Liver (tissue), 9 donors: Measurements from ENCODE around the gene WDR81. TPM values are rescaled to one million over a fixed set of nuclear protein-coding genes. Genes with fewer than 3 reads are reported as not detected.
A peak's percentile ranks its signal among the peaks of the same experiment; 100 is the strongest.
"Not testable (repeated sequence)": the region's sequence is repeated elsewhere in the genome, so short reads cannot be mapped to it uniquely, and the experiment has no call there.

Source experiments
- DNase-seq: peaks from one replicate; pipeline ENCODE4 v3.0.0-alpha.2; 2017; ENCODE audit warnings: low spot score
- H3K27ac ChIP-seq, 2 donors: one replicate each; pipeline ENCODE4 v1.7.0; 2013; ENCODE audit warnings: inconsistent platforms in 2 of 2, low read length in 2 of 2, control low read depth in 1 of 2, low read depth in 1 of 2, mild to moderate bottlenecking in 1 of 2
- H3K27me3 ChIP-seq, 4 donors: one replicate each; pipeline versions ENCODE4 v1.6.1 to v1.7.0; 2013; ENCODE audit warnings: low read length in 3 of 4, inconsistent platforms in 1 of 4, mild to moderate bottlenecking in 1 of 4, moderate library complexity in 1 of 4; ENCODE audit not compliant: control insufficient read depth in 4 of 4, insufficient read depth in 4 of 4
- H3K36me3 ChIP-seq, 4 donors: one replicate each; pipeline versions ENCODE4 v1.6.1 to v1.7.0; 2013; ENCODE audit warnings: low read length in 3 of 4, mild to moderate bottlenecking in 3 of 4, low read depth in 1 of 4, moderate library complexity in 1 of 4; ENCODE audit not compliant: control insufficient read depth in 4 of 4, insufficient read depth in 3 of 4
- H3K4me1 ChIP-seq, 4 donors: one replicate each; pipeline versions ENCODE4 v1.6.1 to v1.7.0; 2013; ENCODE audit warnings: low read length in 3 of 4, mild to moderate bottlenecking in 3 of 4, moderate library complexity in 1 of 4; ENCODE audit not compliant: control insufficient read depth in 4 of 4, insufficient read depth in 4 of 4
- H3K4me3 ChIP-seq, 3 donors: one replicate each; pipeline versions ENCODE4 v1.6.1 to v1.7.0; 2013; ENCODE audit warnings: low read length in 3 of 3, control low read depth in 1 of 3, low read depth in 1 of 3, mild to moderate bottlenecking in 1 of 3
- H3K9ac ChIP-seq, 2 donors: one replicate each; pipeline ENCODE4 v1.7.0; 2013; ENCODE audit warnings: low read length in 2 of 2, mild to moderate bottlenecking in 2 of 2, moderate library complexity in 2 of 2, control low read depth in 1 of 2, low read depth in 1 of 2
- H3K9me3 ChIP-seq, 4 donors: one replicate each; pipeline versions ENCODE4 v1.6.1 to v1.7.0; 2013; ENCODE audit warnings: low read length in 3 of 4; ENCODE audit not compliant: control insufficient read depth in 4 of 4
- EGR1 ChIP-seq, 2 donors: IDR thresholded peaks; 2 replicates each; pipeline ENCODE4 v1.6.1; 2016 to 2018; ENCODE audit warnings: antibody characterized with exemption in 2 of 2, low read depth in 2 of 2
- FOXA1 ChIP-seq: IDR thresholded peaks from 2 replicates; pipeline ENCODE4 v1.6.1; 2016; ENCODE audit warnings: antibody characterized with exemption
- FOXA2 ChIP-seq: IDR thresholded peaks from 2 replicates; pipeline ENCODE4 v1.6.1; 2016; ENCODE audit warnings: antibody characterized with exemption
- GABPA ChIP-seq, 2 donors: IDR thresholded peaks in 1 of 2; conservative IDR thresholded peaks in 1 of 2; 2 replicates each; pipeline ENCODE4 v1.6.1; 2016; ENCODE audit warnings: antibody characterized with exemption in 2 of 2, mild to moderate bottlenecking in 1 of 2, moderate library complexity in 1 of 2
- HNF4A ChIP-seq, 2 donors: conservative IDR thresholded peaks; 2 replicates each; pipeline ENCODE4 v1.6.1; 2016; ENCODE audit warnings: antibody characterized with exemption in 2 of 2, mild to moderate bottlenecking in 2 of 2
- HNF4G ChIP-seq: IDR thresholded peaks from 2 replicates; pipeline ENCODE4 v1.6.1; 2016; ENCODE audit warnings: antibody characterized with exemption
- JUND ChIP-seq, 2 donors: IDR thresholded peaks; 2 replicates each; pipeline ENCODE4 v1.6.1; 2016; ENCODE audit warnings: antibody characterized with exemption in 2 of 2
- NR2F2 ChIP-seq: IDR thresholded peaks from 2 replicates; pipeline ENCODE4 v1.6.1; 2016; ENCODE audit warnings: antibody characterized with exemption
- RAD21 ChIP-seq, 2 donors: IDR thresholded peaks; 2 replicates each; pipeline ENCODE4 v1.6.1; 2016; ENCODE audit warnings: antibody characterized with exemption in 2 of 2, mild to moderate bottlenecking in 2 of 2
- RXRA ChIP-seq, 2 donors: IDR thresholded peaks; 2 replicates each; pipeline ENCODE4 v1.6.1; 2017 to 2018; ENCODE audit warnings: antibody characterized with exemption in 2 of 2, mild to moderate bottlenecking in 1 of 2
- SP1 ChIP-seq: IDR thresholded peaks from 2 replicates; pipeline ENCODE4 v1.6.1; 2018; ENCODE audit warnings: antibody characterized with exemption, mild to moderate bottlenecking
- TAF1 ChIP-seq: conservative IDR thresholded peaks from 2 replicates; pipeline ENCODE4 v1.6.1; 2016; ENCODE audit warnings: antibody characterized with exemption, mild to moderate bottlenecking
- YY1 ChIP-seq: IDR thresholded peaks from 2 replicates; pipeline ENCODE4 v1.6.1; 2016; ENCODE audit warnings: antibody characterized with exemption, mild to moderate bottlenecking
- WGBS: extraction: QIAGEN DNeasy Blood & Tissue Kit; methylation state at CpG from one replicate; pipeline ENCODE4 v1.1.7; 2013; 5-methylcytosine and 5-hydroxymethylcytosine counted together
- polyA plus RNA-seq, 2 donors: library from polyadenylated mRNA; stranded (reverse) in 1 of 2; unstranded in 1 of 2; fragments of 200-250 nt in 1 of 2; fragments of >200 nt in 1 of 2; fragmentation: Nextera tagmentation in 1 of 2; extraction: Ambion mirVana in 1 of 2; gene quantifications; one replicate each; pipeline versions ENCODE4 v1.2.1 to v1.2.3, GENCODE V29; 2013 to 2015
- total RNA-seq, 2 donors: library from RNA; depleted of rRNA; stranded (reverse); fragments of >200 nt; gene quantifications; one replicate each; pipeline ENCODE4 v1.2.3, GENCODE V29; 2014
- TF ChIP-seq, protein P1 (sequence below): IDR thresholded peaks from 2 replicates; pipeline ENCODE4 v1.6.1; 2016; ENCODE audit warnings: antibody characterized with exemption
- TF ChIP-seq, protein P2 (sequence below): IDR thresholded peaks from 2 replicates; pipeline ENCODE4 v1.6.1; 2016; ENCODE audit warnings: antibody characterized with exemption
- TF ChIP-seq, protein P3 (sequence below): IDR thresholded peaks from 2 replicates; pipeline ENCODE4 v1.6.1; 2016; ENCODE audit warnings: antibody characterized with exemption, mild to moderate bottlenecking
- TF ChIP-seq, protein P4 (sequence below): fragments of 150-350 bp; IDR thresholded peaks from 2 replicates; pipeline ENCODE4 v1.5.1; 2017; ENCODE audit warnings: improper control_type of control experiment, low read depth, low read length; ENCODE audit not compliant: missing input control
- donor health status: healthy.
- donor health status: healthy.
- donor health status: healthy.
- donor health status: healthy.
- donor health status: healthy.

WDR81 gene
- total and polyA plus RNA-seq, 4 donors: 12.3 to 41.8 (median 33.0) TPM

DNA sequence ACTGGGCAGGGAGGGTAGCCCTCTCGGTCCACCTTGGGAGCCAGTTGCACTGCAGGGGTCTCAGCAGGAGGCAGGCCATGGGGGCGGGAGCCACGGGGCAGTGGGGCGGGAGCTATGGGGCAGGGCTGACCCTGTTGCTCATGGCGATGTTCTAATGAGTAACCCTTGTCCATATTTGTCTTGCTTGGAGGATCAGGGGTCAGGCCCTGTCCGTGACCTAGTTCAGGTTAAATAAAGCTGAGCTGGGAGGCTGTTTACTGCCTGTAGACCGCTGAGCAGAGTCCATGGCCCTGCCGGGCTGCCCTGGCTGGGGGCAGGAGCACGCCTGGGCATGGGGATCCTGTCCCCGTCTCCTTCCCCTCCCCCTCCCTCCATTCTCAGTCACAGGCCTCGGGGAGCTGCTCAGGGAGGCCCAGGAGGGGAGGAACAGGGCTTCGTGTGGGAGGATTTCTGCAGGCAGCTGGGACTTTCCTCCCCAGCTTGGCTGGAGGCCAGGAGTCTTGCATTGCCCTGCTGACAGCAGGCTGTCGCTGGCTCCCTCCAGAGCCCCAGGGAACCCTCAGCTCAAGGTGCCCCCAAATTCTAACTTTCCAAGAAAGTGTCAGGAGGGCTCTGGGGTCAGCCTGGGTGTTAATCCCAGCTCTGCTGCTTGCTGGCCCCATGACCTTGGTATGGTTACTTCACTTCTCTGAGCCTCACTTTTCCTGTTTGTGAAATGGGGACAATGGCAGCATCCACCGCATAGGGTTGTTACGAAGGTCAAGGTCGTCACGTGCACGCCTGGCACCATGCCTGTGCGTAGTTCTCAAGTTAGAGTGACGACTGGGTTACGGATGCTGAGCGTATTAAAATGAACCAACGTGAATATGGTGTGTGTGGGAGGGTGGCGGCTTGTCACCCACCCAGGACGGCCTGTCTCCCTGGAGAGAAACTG lies 12.1 kb downstream of the WDR81 start (continued):
- TF ChIP-seq, protein P1, sequence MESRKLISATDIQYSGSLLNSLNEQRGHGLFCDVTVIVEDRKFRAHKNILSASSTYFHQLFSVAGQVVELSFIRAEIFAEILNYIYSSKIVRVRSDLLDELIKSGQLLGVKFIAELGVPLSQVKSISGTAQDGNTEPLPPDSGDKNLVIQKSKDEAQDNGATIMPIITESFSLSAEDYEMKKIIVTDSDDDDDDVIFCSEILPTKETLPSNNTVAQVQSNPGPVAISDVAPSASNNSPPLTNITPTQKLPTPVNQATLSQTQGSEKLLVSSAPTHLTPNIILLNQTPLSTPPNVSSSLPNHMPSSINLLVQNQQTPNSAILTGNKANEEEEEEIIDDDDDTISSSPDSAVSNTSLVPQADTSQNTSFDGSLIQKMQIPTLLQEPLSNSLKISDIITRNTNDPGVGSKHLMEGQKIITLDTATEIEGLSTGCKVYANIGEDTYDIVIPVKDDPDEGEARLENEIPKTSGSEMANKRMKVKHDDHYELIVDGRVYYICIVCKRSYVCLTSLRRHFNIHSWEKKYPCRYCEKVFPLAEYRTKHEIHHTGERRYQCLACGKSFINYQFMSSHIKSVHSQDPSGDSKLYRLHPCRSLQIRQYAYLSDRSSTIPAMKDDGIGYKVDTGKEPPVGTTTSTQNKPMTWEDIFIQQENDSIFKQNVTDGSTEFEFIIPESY: peak; percentile 72

DNA sequence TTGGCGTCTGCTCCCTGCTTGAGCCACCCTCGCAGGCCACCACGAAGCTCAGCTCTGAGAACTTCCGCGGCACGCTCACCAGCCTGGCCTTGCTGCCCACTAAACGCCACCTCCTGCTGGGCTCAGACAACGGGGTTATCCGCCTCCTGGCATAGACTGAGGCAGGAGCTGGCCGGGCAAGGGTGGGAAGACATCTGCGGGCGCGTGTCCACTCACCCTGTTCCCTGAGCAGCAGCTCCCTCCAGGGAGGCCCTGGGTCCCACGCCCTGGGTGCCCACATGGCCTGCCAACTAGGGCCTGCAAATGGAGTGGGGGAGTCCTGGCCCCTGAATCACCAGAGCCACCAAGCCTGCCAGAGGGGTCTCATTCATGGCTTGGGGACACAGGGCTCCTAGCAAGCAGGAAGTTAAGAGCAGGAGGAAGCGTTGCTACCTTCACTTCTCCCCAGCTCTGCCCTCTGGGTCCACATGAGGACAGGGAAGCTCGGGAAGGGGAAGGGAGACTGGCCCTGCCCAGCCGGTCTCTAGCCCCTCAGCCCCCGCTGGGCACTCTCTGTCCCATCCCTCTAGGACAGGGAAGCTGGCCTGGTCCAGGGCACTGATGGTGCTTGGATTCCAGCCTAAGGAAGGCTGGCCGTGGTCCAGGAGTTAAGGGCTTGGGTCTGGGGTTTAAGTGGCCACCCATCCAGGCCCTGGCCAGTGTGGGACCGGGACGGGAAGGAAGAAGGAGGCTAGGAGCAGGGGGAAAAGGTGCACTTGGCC lies 13.2 kb downstream of the WDR81 start:
- peak overlapping the region; percentile 67 to 71 for H3K9ac ChIP-seq
- TF ChIP-seq HNF4G: no peak
- TF ChIP-seq JUND (IDR thresholded peaks at IDR 0.05): no peak
- TF ChIP-seq, protein P2, sequence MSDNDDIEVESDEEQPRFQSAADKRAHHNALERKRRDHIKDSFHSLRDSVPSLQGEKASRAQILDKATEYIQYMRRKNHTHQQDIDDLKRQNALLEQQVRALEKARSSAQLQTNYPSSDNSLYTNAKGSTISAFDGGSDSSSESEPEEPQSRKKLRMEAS: no peak
- no peak for TF ChIP-seq YY1
- TF ChIP-seq SP1: no peak
- TF ChIP-seq FOXA1: no peak
- TF ChIP-seq, protein P3, sequence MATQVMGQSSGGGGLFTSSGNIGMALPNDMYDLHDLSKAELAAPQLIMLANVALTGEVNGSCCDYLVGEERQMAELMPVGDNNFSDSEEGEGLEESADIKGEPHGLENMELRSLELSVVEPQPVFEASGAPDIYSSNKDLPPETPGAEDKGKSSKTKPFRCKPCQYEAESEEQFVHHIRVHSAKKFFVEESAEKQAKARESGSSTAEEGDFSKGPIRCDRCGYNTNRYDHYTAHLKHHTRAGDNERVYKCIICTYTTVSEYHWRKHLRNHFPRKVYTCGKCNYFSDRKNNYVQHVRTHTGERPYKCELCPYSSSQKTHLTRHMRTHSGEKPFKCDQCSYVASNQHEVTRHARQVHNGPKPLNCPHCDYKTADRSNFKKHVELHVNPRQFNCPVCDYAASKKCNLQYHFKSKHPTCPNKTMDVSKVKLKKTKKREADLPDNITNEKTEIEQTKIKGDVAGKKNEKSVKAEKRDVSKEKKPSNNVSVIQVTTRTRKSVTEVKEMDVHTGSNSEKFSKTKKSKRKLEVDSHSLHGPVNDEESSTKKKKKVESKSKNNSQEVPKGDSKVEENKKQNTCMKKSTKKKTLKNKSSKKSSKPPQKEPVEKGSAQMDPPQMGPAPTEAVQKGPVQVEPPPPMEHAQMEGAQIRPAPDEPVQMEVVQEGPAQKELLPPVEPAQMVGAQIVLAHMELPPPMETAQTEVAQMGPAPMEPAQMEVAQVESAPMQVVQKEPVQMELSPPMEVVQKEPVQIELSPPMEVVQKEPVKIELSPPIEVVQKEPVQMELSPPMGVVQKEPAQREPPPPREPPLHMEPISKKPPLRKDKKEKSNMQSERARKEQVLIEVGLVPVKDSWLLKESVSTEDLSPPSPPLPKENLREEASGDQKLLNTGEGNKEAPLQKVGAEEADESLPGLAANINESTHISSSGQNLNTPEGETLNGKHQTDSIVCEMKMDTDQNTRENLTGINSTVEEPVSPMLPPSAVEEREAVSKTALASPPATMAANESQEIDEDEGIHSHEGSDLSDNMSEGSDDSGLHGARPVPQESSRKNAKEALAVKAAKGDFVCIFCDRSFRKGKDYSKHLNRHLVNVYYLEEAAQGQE: no peak
- TF ChIP-seq NR2F2: no peak
- TF ChIP-seq, protein P4, sequence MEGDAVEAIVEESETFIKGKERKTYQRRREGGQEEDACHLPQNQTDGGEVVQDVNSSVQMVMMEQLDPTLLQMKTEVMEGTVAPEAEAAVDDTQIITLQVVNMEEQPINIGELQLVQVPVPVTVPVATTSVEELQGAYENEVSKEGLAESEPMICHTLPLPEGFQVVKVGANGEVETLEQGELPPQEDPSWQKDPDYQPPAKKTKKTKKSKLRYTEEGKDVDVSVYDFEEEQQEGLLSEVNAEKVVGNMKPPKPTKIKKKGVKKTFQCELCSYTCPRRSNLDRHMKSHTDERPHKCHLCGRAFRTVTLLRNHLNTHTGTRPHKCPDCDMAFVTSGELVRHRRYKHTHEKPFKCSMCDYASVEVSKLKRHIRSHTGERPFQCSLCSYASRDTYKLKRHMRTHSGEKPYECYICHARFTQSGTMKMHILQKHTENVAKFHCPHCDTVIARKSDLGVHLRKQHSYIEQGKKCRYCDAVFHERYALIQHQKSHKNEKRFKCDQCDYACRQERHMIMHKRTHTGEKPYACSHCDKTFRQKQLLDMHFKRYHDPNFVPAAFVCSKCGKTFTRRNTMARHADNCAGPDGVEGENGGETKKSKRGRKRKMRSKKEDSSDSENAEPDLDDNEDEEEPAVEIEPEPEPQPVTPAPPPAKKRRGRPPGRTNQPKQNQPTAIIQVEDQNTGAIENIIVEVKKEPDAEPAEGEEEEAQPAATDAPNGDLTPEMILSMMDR: no peak
- TF ChIP-seq RAD21 (IDR thresholded peaks at IDR 0.05): no peak
- TF ChIP-seq HNF4A (conservative IDR thresholded peaks at IDR 0.05): no peak
- no peak for TF ChIP-seq RXRA (IDR thresholded peaks at IDR 0.05)
- no peak for TF ChIP-seq FOXA2
- no peak for TF ChIP-seq TAF1
- no peak for TF ChIP-seq GABPA (IDR thresholded peaks at IDR 0.05 in 1 of 2, conservative IDR thresholded peaks at IDR 0.05 in 1 of 2)
- no peak for TF ChIP-seq EGR1 (IDR thresholded peaks at IDR 0.05; ENCODE audit: low read depth in 2 of 2)
- TF ChIP-seq, protein P1: no peak
- no peaks in the 10 kb centered on the region for H3K9me3 ChIP-seq
- H3K4me3 ChIP-seq: peak overlapping the region in 2 of 3 donors; percentile 7 to 31
- DNase-seq: peak; percentile 34
- H3K36me3 ChIP-seq: peaks cover 0 to 10% (median 6%) of the 10 kb centered on the region in 4 donors
- 46% methylated on average over 21 of the region's 21 CpGs for WGBS
- peaks cover 8 to 42% (median 32%) of the 10 kb centered on the region in 4 donors for H3K4me1 ChIP-seq
- H3K27ac ChIP-seq: peak overlapping the region; percentile 87 to 96
- H3K27me3 ChIP-seq: no peaks in the 10 kb centered on the region

DNA sequence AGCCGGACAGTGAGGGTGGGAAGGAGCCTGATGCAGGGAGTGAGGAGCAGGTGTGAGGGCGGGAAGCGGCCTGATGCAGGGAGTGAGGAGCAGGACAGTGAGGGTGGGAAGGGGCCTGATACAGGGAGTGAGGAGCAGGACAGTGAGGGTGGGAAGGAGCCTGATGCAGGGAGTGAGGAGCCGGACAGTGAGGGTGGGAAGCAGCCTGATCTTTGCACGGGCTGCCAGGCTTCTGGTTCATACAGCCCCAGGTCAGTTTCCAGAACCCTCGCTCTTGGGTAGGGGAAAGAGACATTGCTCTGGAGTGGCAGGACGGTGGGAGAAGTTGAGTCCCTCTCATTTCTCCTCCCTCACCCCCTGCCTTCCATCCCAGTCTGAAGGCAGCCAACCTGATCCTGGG lies 17.4 kb downstream of the WDR81 start:
- WGBS: 75% methylated on average over 7 of the region's 7 CpGs
- not testable (repeated sequence) for H3K27me3 ChIP-seq, H3K36me3 ChIP-seq, DNase-seq, H3K9me3 ChIP-seq, H3K4me3 ChIP-seq
- H3K4me1 ChIP-seq: peaks cover 6 to 41% (median 30%) of the 10 kb centered on the region in 4 donors
- H3K9ac ChIP-seq: peak overlapping the region in 1 of 2 donors; percentile 3
- peak overlapping the region; percentile 69 to 89 for H3K27ac ChIP-seq
